Measurements from ENCODE around the gene ZC3H7B.

The ZC3H7B gene

GRCh38 chr22:41356430-41357028 is 55.2 kb downstream of the ZC3H7B start:
- DNase-seq (ENCODE audit: low read depth), result no peak

- DNase-seq (ENCODE audit: low read depth), result no peak
Measured at GRCh38 chr22:41357191-41357590, 55.9 kb downstream of the ZC3H7B start.

GRCh38 chr22:41358927-41359326 is 57.6 kb downstream of the ZC3H7B start:
- DNase-seq (ENCODE audit: low read depth), result no peak

DNA sequence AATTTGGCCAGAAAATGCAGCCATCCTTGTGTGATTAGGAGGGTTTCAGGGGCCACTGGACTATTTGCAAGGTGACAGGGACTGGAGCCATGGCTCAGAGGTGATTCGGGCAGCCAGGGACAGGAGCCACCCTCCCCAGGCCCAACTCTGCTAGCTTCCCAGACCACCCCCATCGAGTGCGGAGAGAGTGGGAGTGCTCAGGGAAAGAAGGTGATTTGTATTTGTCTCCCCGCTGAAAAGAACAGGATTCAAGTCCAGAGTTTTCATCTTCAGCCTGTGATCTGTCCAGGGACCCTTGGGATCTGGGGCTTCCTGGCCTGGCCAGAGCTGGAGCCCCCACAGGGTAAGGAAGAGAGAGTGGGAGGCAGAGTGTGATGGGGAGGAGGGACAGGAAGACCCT is 58.1 kb downstream of the ZC3H7B start:
- no peak for DNase-seq (ENCODE audit: low read depth)

DNA sequence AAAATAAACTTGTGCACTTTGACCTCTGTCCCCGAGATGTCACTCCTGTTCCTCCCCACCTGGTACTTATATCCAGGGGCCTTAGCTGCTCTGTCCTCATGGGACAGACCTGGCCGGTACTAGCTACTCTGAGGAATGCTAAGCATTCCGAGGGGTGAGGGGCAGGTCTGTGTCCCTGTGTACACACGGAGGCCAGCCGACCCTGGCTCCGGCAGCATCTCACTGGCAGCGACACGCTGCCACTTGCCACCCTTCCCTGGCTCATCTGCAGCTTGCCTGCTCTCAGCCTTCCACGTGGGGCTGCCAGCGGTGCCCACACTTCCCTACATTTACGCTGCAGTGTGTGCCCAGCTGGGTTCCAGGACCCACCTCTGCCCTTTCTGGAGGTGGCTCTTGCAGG is 58.8 kb downstream of the ZC3H7B start:
- DNase-seq (ENCODE audit: low read depth), result no peak

GRCh38 chr22:41361716-41362310 is 60.5 kb downstream of the ZC3H7B start:
- no peak for DNase-seq (ENCODE audit: low read depth)

DNA sequence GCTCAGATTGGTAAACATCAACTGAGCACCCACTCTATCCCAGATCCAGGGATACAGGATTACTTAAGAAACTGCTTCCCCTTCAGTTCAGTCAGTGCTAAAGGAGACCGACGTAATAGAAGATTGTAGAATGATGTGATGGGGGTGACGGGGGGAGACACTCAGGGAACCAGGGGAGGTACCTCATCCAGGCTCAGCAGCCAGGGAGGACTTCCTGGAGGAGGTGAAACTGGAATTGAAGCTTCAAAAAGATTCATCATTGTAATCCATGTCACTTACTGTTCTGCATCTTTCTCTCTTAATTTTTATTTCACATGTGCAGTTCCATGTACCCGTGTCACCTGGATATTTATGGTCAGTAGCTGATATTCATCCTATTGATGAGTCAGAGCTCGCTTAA is 61.3 kb downstream of the ZC3H7B start:
- no peak for DNase-seq (ENCODE audit: low read depth)

DNA sequence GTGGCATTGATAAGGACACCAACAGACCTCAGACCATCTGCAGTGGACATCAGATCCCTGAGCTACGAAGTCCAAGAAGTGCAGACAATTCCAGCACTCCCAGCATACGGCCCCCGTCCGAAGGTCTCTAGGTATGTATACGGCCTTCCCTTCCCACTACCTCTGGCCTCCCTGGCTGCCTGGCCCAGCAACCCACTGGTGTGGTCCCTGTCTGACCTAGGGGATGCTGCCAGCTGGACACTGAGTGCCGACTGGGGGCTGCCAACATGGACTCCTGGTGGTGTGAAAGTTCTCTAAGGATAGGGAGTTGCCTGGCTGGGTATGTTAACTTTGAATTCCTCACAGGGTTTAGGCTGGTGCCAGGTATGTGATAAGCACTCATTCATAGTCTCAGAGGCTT is 62.9 kb downstream of the ZC3H7B start:
- no peak for DNase-seq (ENCODE audit: low read depth)

GRCh38 chr22:41364955-41365354 is 63.6 kb downstream of the ZC3H7B start:
- no peak for DNase-seq (ENCODE audit: low read depth)

GRCh38 chr22:41365425-41365824 is 64.1 kb downstream of the ZC3H7B start:
- no peak for DNase-seq (ENCODE audit: low read depth)

GRCh38 chr22:41366323-41367029 is 65.2 kb downstream of the ZC3H7B start:
- DNase-seq (ENCODE audit: low read depth), result no peak

GRCh38 chr22:41367039-41367679 is 65.8 kb downstream of the ZC3H7B start:
- DNase-seq (ENCODE audit: low read depth), result peak; percentile 96

GRCh38 chr22:41367680-41368542 is 66.6 kb downstream of the ZC3H7B start:
- DNase-seq (ENCODE audit: low read depth), result no peak

DNA sequence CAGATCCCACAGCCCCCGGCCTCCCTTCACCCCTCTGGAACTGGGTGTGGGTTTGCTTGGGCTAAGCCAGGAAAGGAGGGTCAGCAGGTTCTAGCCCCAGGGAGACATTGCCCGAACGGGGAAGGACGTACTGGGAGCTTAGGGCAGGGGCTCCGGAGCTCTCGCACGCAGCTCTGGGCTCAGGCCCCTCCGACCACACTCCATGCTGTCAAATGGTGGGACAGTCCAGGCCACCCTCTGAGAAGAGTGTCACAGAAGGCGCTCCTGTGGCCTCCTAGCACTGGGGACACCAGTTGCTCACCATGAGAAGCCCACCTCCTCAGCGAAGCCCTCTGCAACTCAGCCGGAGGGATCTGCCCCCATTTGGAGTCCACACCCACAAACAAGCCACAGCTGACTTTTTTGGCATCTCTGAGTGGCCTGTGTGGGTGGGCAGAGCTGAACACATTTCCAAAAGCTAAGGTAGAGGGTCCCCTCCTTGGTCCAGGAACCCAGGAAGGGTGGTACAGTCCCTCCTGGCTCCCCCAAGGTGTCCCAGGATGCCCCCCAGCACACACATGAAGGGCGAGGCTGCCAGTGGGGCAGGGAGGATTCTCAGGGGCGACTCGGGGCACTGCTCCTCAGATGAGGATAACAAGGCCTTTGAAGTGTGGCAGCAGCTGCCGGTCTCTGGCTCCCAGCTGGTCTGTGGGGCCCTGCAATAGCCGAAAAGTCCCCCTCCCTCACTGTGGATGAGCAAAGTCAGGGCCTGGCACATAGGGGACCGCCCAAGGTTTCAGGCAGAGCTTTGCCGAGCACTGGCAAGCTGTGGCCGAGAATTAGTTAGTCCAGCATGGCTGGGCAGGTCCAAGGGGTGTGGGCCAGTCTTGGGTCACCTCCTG is 67.5 kb downstream of the ZC3H7B start:
- DNase-seq (ENCODE audit: low read depth), result no peak

DNA sequence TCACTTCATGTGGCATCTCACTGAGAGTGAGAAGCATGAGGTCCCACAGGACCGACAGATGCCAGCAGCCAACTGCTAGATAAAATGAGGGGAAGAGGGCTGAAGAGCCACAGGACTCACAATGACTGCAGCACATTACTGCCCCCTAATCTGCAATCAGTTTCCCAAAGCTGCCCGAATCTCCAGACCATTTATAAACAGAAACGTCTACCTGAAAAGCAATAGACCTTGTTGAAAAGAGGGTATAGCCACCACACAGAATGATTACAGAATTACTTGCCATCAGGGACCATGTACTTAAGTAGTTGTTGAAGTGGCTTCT is 68.1 kb downstream of the ZC3H7B start:
- DNase-seq (ENCODE audit: low read depth), result no peak

DNA sequence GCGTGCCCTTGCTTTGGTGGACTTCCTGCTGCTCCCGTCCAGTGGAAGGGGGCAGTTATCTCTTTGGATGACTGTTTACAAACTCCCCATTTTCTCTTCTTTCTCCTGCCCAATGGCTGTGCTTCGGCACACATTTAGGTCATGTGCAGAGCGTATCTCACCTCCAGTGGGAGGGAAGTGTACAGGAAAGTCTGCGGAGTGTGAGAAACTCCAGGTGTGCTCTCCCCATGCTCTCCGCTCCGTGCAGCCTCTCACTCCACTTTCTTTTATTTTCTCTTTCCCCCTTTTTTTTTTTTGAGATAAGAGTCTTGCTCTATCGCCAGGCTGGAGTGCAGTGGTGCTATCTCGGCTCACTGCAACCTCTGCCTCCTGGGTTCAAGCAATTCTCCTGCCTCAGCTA is 68.5 kb downstream of the ZC3H7B start:
- no peak for DNase-seq (ENCODE audit: low read depth)

DNA sequence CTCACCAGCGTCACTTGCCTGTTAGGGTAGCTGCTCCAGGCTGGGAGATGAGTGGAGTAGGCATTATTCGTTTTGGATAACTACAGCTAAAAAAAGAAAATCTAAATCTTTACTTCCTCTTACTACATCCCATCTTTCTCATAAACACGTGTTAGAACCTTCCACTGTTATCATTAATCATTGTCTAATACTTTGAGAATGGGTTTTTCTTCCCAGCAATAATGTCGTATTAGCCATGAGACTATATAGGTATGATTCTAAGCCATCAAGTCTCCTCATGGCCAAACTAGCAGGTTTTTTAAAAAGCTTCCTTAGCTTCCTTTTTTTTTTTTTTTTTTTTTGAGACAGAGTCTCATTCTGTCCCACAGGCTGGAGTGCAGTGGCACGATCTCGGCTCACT is 76.5 kb downstream of the ZC3H7B start:
- no peak for DNase-seq (ENCODE audit: low read depth)

DNA sequence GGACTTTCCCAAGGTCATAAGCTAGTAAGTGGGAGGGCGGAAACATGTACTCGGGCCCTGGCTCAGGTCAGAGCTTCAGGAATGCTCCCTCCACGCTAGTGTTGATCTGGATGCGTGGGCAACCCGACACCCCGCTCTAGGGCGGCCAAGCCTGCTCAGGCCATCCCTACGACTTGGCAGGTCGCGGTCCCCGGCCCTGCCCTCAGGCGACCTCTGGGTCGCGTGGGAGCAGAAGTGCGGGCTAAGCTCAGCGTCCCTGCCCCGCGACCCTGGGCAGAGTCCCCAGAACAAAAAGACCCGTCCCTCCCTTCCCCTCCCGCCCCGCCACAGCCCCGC is 79.6 kb downstream of the ZC3H7B start:
- DNase-seq (ENCODE audit: low read depth), result peak; percentile 72

DNA sequence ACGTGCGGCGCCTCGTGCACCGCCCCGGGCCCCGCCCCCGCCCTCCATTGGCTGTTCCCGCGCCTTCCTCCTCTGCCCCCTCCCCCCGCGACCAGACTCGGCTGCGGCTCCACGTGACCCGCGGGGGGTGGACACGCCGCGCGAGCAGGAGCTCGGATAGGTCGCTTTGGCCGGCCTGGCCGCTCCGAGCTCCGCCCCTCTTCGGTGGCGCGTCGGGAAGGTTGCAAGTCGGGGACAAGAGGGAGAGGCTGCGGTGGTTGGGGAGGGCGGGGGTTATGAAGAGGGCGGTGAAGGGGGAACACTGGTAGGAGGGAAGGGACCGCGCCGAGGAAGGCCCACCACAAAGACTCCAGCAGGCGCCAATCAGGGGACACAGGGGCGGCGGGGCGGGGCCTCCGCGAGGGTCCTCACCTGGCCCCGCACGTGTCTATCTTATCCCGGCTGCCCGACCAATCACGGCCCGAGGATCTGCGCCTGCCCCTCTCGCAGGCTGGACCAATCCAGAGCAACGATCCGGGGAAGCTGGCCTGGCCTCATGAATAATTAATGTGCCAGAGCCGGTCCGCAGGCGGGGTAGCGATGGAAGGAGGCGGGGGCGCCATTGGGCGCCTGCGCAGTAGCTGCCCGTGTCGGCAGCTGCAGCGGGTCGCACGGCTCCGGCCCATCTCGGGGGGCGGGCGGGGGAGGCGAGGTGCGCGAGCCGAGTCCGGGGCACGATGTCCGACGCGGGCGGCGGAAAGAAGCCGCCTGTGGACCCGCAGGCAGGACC is 80.2 kb downstream of the ZC3H7B start, which contains the start of gene TEF:
TSS of gene TEF (plus strand) at position 614 of the 769 bp plus-strand sequence. CDS start at position 717, 103 bp downstream.
- DNase-seq (ENCODE audit: low read depth), result peak; percentile 97

DNA sequence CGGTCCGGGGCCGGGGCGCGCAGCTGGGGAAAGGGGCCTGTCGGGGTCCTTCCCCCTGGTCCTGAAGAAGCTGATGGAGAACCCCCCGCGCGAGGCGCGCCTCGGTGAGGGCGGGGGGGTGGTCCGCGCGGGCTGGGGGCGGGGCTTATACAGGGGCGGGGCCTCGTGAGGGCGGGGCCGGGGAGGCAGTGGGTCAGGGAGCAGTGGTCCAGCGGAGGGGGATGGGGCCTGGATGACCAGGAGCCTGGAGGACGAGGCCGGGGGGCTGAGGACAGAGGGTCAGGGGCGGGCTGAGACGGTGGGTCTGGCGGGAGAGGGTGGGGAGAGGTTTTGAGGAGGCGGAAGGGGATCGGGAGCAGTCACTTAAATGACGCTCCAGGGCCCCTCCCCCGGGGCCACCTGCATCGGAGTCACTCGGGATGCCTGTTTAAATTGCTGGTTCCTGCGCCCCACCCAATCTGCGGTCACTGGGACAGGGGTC is 80.8 kb downstream of the ZC3H7B start:
- DNase-seq (ENCODE audit: low read depth), result no peak
